H9 (cell line): Measurements from ENCODE around the gene IWS1. TPM values are rescaled to one million over a fixed set of nuclear protein-coding genes. Genes with fewer than 3 reads are reported as not detected.

Experiments
- DNase-seq: peaks from one replicate; pipeline ENCODE4 v3.0.0-alpha.2; 2017
- H2AFZ ChIP-seq: one replicate; pipeline ENCODE4 v1.6.1; 2013; ENCODE audit warnings: mild to moderate bottlenecking, low read length, control low read depth, moderate library complexity
- H2AK5ac ChIP-seq: 2 replicates; pipeline ENCODE4 v1.6.1; 2013; ENCODE audit warnings: low read length, control low read depth, mixed read lengths; ENCODE audit not compliant: insufficient read length
- H2BK120ac ChIP-seq: one replicate; pipeline ENCODE4 v1.6.1; 2013; ENCODE audit warnings: low read depth, mild to moderate bottlenecking, low read length, control low read depth, inconsistent platforms; ENCODE audit not compliant: poor library complexity, severe bottlenecking
- H2BK12ac ChIP-seq: 2 replicates; pipeline ENCODE4 v1.6.1; 2013; ENCODE audit warnings: low read length, control low read depth, mixed read lengths, low read depth; ENCODE audit not compliant: insufficient read length
- H2BK15ac ChIP-seq: 2 replicates; pipeline ENCODE4 v1.6.1; 2013; ENCODE audit warnings: low read depth, low read length, control low read depth
- H2BK20ac ChIP-seq: one replicate; pipeline ENCODE4 v1.6.1; 2013; ENCODE audit warnings: low read depth, mild to moderate bottlenecking, low read length, control low read depth, inconsistent platforms; ENCODE audit not compliant: poor library complexity, severe bottlenecking
- H2BK5ac ChIP-seq: 2 replicates; pipeline ENCODE4 v1.6.1; 2013; ENCODE audit warnings: low read length, control low read depth, mixed read lengths; ENCODE audit not compliant: insufficient read length
- H3K14ac ChIP-seq: 2 replicates; pipeline ENCODE4 v1.6.1; 2013; ENCODE audit warnings: low read length, control low read depth; ENCODE audit not compliant: insufficient read depth
- H3K18ac ChIP-seq: 2 replicates; pipeline ENCODE4 v1.6.1; 2013; ENCODE audit warnings: low read depth, mild to moderate bottlenecking, mixed read lengths, low read length, control low read depth; ENCODE audit not compliant: insufficient read length
- H3K23ac ChIP-seq: 2 replicates; pipeline ENCODE4 v1.6.1; 2013; ENCODE audit warnings: low read length, control low read depth, mixed read lengths, low read depth; ENCODE audit not compliant: insufficient read length
- H3K23me2 ChIP-seq: 2 replicates; pipeline ENCODE4 v1.6.1; 2013; ENCODE audit warnings: low read depth, mild to moderate bottlenecking, mixed read lengths, low read length, control low read depth; ENCODE audit not compliant: insufficient read length, poor library complexity, severe bottlenecking
- H3K27ac ChIP-seq: 2 replicates; pipeline ENCODE4 v1.5.1; 2013; ENCODE audit warnings: low read length, control low read depth, mixed read lengths, low read depth; ENCODE audit not compliant: insufficient read length
- H3K27me3 ChIP-seq: 2 replicates; pipeline ENCODE4 v1.6.1; 2013; ENCODE audit warnings: low read length, control low read depth, inconsistent platforms; ENCODE audit not compliant: insufficient read depth
- H3K4ac ChIP-seq: 2 replicates; pipeline ENCODE4 v1.6.1; 2013; ENCODE audit warnings: low read depth, mild to moderate bottlenecking, control low read depth, inconsistent platforms, low read length, moderate library complexity
- H3K4me1 ChIP-seq: 2 replicates; pipeline ENCODE4 v1.6.1; 2013; ENCODE audit warnings: low read length, control low read depth, inconsistent platforms; ENCODE audit not compliant: insufficient read depth
- H3K4me2 ChIP-seq: 2 replicates; pipeline ENCODE4 v1.6.1; 2013; ENCODE audit warnings: low read length, control low read depth, mixed read lengths; ENCODE audit not compliant: insufficient read length, insufficient read depth
- H3K56ac ChIP-seq: 2 replicates; pipeline ENCODE4 v1.6.1; 2013; ENCODE audit warnings: low read depth, mild to moderate bottlenecking, mixed read lengths, low read length, control low read depth; ENCODE audit not compliant: insufficient read length
- H3K79me1 ChIP-seq: 2 replicates; pipeline ENCODE4 v1.6.1; 2013; ENCODE audit warnings: low read depth, mild to moderate bottlenecking, moderate library complexity, low read length, control low read depth, inconsistent platforms; ENCODE audit not compliant: insufficient read depth, poor library complexity, severe bottlenecking
- H3K79me2 ChIP-seq: 2 replicates; pipeline ENCODE4 v1.6.1; 2013; ENCODE audit warnings: low read length, control low read depth, inconsistent platforms; ENCODE audit not compliant: insufficient read depth
- H3K9ac ChIP-seq: 2 replicates; pipeline ENCODE4 v1.6.1; 2013; ENCODE audit warnings: low read length, control low read depth, mixed read lengths; ENCODE audit not compliant: insufficient read length; ENCODE audit errors: extremely low read depth
- H3K9me3 ChIP-seq: one replicate; pipeline ENCODE4 v1.6.1; 2013; ENCODE audit warnings: low read depth, low read length, inconsistent platforms; ENCODE audit not compliant: control insufficient read depth
- H3T11ph ChIP-seq: one replicate; pipeline ENCODE4 v1.6.1; 2013; ENCODE audit warnings: mild to moderate bottlenecking, low read length, control low read depth, inconsistent platforms
- H4K20me1 ChIP-seq: one replicate; pipeline ENCODE4 v1.6.1; 2013; ENCODE audit not compliant: control insufficient read depth, insufficient read length, insufficient read depth
- H4K5ac ChIP-seq: 2 replicates; pipeline ENCODE4 v1.6.1; 2013; ENCODE audit warnings: low read depth, mild to moderate bottlenecking, mixed read lengths, low read length, control low read depth; ENCODE audit not compliant: insufficient read length
- H4K8ac ChIP-seq: replicated peaks from 2 replicates; pipeline ENCODE4 v1.6.1; 2013; ENCODE audit warnings: low read length, control low read depth, mixed read lengths, low read depth; ENCODE audit not compliant: insufficient read length
- H4K91ac ChIP-seq: 2 replicates; pipeline ENCODE4 v1.6.1; 2013; ENCODE audit warnings: low read depth, mild to moderate bottlenecking, moderate library complexity, mixed read lengths, low read length, control low read depth; ENCODE audit not compliant: insufficient read length
- H3K27ac Mint-ChIP-seq, 3 experiments: 2 replicates in 2 of 3; 3 replicates in 1 of 3; pipeline ENCODE4 v1.8.0; 2020 to 2021; ENCODE audit warnings: mixed read lengths in 3 of 3, mild to moderate bottlenecking in 1 of 3, moderate library complexity in 1 of 3
- H3K27me3 Mint-ChIP-seq: 2 replicates; pipeline ENCODE4 v1.8.0; 2021; ENCODE audit warnings: low read depth, mild to moderate bottlenecking, moderate library complexity, mixed read lengths
- H3K36me3 Mint-ChIP-seq, 3 experiments: 2 replicates in 2 of 3; 3 replicates in 1 of 3; pipeline ENCODE4 v1.8.0; 2020 to 2021; ENCODE audit warnings: low read depth in 3 of 3, mixed read lengths in 3 of 3; ENCODE audit not compliant: insufficient read depth in 1 of 3
- H3K4me1 Mint-ChIP-seq, 2 experiments: 2 replicates each; pipeline ENCODE4 v1.8.0; 2020; ENCODE audit warnings: mixed read lengths in 2 of 2
- H3K4me3 Mint-ChIP-seq, 2 experiments: 2 replicates in 1 of 2; 3 replicates in 1 of 2; pipeline ENCODE4 v1.8.0; 2020 to 2021; ENCODE audit warnings: mild to moderate bottlenecking in 2 of 2, mixed read lengths in 2 of 2, moderate library complexity in 1 of 2
- H3K9me3 Mint-ChIP-seq, 2 experiments: 2 replicates in 1 of 2; 3 replicates in 1 of 2; pipeline ENCODE4 v1.8.0; 2020; ENCODE audit warnings: mild to moderate bottlenecking in 2 of 2, mixed read lengths in 2 of 2, moderate library complexity in 1 of 2
- WGBS: extraction: QIAGEN DNeasy Blood & Tissue Kit; methylation state at CpG from one replicate; pipeline ENCODE4 v1.1.7; 2013; ENCODE audit warnings: missing lambda C conversion rate, low lambda C conversion rate, mixed read lengths; ENCODE audit not compliant: insufficient read length; ENCODE audit errors: extremely low coverage; 5-methylcytosine and 5-hydroxymethylcytosine counted together
- total RNA-seq: library from RNA; stranded (reverse); gene quantifications from 2 replicates; pipeline ENCODE4 v1.2.1, GENCODE V29; 2021
- TF ChIP-seq, protein P1 (sequence below): fragments of 200-600 bp; sonication (generic); conservative IDR thresholded peaks from 3 replicates; pipeline ENCODE4 v1.8.0; 2021; ENCODE audit warnings: antibody characterized with exemption, mild to moderate bottlenecking

IWS1 gene
- total RNA-seq, 1 experiment from 2014 or later: 66.2 TPM

DNA sequence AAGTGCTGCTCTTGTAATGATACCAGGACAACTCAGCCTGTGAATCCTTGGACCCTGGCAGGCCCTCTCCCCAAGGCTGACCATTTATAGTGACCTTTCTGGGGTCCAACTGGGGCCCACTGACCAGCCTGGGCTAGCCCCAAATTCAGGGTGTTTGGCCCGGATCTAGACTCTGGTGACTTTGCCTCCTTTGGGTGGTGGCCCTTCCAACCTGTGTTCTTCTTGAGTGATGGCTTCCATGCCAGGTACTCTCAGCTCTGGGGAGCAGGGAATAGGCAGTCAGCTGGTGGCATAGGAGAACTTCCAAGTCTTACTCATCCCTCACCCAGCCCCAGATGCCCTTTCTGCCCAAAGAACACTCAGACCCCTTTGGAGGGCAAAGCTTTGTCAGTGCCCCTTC, 19.5 kb upstream of the IWS1 start:
- no peaks in the 10 kb centered on the region; a peak in 1 of 5 replicates for H3K9me3 Mint-ChIP-seq
- H2AFZ ChIP-seq: no peak overlapping the region
- no peak overlapping the region for H4K91ac ChIP-seq
- H4K5ac ChIP-seq: no peak overlapping the region
- H3K14ac ChIP-seq: no peak overlapping the region
- no peak overlapping the region for H2BK12ac ChIP-seq
- no peak overlapping the region for H3T11ph ChIP-seq
- H3K4me2 ChIP-seq: no peak overlapping the region
- H3K9ac ChIP-seq: no peak overlapping the region
- H2BK15ac ChIP-seq: no peak overlapping the region
- H4K8ac ChIP-seq: no peak overlapping the region
- H3K4ac ChIP-seq: no peak overlapping the region
- H3K27me3 Mint-ChIP-seq: peaks cover 43% of the 10 kb centered on the region
- TF ChIP-seq, protein P1, sequence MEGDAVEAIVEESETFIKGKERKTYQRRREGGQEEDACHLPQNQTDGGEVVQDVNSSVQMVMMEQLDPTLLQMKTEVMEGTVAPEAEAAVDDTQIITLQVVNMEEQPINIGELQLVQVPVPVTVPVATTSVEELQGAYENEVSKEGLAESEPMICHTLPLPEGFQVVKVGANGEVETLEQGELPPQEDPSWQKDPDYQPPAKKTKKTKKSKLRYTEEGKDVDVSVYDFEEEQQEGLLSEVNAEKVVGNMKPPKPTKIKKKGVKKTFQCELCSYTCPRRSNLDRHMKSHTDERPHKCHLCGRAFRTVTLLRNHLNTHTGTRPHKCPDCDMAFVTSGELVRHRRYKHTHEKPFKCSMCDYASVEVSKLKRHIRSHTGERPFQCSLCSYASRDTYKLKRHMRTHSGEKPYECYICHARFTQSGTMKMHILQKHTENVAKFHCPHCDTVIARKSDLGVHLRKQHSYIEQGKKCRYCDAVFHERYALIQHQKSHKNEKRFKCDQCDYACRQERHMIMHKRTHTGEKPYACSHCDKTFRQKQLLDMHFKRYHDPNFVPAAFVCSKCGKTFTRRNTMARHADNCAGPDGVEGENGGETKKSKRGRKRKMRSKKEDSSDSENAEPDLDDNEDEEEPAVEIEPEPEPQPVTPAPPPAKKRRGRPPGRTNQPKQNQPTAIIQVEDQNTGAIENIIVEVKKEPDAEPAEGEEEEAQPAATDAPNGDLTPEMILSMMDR: no peak
- H3K9me3 ChIP-seq: no peaks in the 10 kb centered on the region
- H3K4me1 Mint-ChIP-seq: no peaks in the 10 kb centered on the region; a peak in 1 of 4 replicates
- no peaks in the 10 kb centered on the region for H3K36me3 Mint-ChIP-seq
- H2BK5ac ChIP-seq: no peak overlapping the region
- no peak for DNase-seq
- H3K4me3 Mint-ChIP-seq: no peak overlapping the region
- no peak overlapping the region for H2BK20ac ChIP-seq
- no peaks in the 10 kb centered on the region for H4K20me1 ChIP-seq
- no peak overlapping the region for H3K18ac ChIP-seq
- no peaks in the 10 kb centered on the region for H3K27me3 ChIP-seq
- WGBS: no CpG with 5 or more reads among the region's 1 CpG
- no peak overlapping the region for H2AK5ac ChIP-seq
- no peak overlapping the region for H3K27ac ChIP-seq
- H3K79me2 ChIP-seq: no peaks in the 10 kb centered on the region
- no peak overlapping the region for H3K23ac ChIP-seq
- no peak overlapping the region for H3K56ac ChIP-seq
- no peaks in the 10 kb centered on the region for H3K4me1 ChIP-seq
- no peaks in the 10 kb centered on the region for H3K79me1 ChIP-seq
- no peak overlapping the region for H2BK120ac ChIP-seq
- H3K27ac Mint-ChIP-seq: no peak overlapping the region
- H3K23me2 ChIP-seq: no peaks in the 10 kb centered on the region
